GM04503 (cell line): ENCODE data around the gene PLB1.

Source experiments
- DNase-seq: peaks from one replicate; pipeline ENCODE4 v3.0.0-alpha.2; 2012; ENCODE audit warnings: low read depth

PLB1 gene

GRCh38 chr2:28591711-28592335 is 96.0 kb downstream of the PLB1 start:
- DNase-seq = no peak

GRCh38 chr2:28592481-28592880 is 96.6 kb downstream of the PLB1 start:
- DNase-seq = no peak

- DNase-seq = no peak
These were observed 97.4 kb downstream of the PLB1 start for GRCh38 chr2:28593160-28593755.

- no peak for DNase-seq
These were observed 98.1 kb downstream of the PLB1 start for GRCh38 chr2:28594000-28594331.

GRCh38 chr2:28594332-28595108 is 98.7 kb downstream of the PLB1 start:
- DNase-seq = no peak

DNA sequence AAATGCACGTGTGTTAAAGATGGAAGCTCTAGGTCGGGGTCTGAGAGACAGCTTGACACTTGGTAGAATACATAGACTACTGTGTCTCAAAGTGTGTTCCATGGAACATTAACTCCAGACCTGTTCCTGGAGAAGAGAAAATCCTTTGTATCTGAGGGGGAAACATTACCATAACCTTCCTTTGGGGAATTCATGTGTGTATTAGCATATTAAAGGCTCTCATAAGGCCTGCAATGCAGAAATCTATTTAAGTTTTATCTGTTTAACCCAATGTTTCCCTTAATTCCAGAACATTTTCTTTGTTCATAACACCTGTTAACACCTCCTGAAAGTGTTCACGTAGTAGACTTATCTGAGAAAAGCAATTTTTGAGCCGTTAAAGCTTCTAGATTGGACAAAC is 99.5 kb downstream of the PLB1 start:
- no peak for DNase-seq

GRCh38 chr2:28598484-28598883 is 102.6 kb downstream of the PLB1 start:
- no peak for DNase-seq

GRCh38 chr2:28600181-28600580 is 104.3 kb downstream of the PLB1 start:
- no peak for DNase-seq

DNA sequence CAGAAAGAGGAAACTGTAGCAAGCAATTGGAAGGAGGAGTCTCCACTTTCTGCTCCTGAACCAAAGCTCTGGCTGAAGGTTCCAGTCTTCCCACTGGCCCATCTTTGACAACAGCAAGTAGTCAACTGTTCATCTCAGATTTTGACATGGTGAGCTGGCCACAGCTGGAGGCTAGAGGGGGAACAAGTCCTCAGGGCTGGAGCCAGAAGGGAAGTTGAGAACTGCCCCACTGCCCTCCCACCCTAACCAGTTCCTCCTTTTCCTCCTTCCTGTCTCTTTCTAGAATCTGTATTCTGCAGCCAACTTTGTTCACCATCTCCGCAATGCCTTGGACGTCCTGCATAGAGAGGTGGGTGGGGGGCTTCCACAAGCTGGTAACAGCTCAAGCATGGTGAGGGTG is 105.8 kb downstream of the PLB1 start:
- DNase-seq = no peak

DNA sequence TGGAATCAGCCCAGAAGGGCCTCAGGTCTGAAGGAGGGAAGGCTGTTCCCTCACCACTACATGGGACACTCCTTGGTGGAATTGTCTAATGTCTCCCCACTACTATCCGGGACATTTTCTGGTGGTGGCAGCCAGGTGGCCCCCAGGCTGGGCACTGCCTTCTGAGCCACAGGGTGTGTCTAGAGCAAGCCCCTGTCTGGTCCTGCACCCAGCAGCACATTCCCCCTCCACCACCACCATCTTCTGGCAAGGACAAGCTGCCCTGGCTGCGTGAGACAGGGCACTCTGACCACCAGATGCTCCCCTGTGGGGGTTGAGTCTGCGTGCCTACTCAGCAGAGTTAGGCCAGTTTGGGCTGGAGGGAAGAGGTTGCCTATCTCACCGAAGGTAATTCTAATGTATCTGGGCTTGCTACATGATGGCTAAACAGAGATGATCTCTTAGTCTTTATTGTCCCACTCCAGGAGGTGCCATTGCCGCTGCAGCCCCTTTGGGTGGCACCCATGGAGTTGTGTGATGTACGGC is 106.3 kb downstream of the PLB1 start:
- no peak for DNase-seq

GRCh38 chr2:28602751-28603639 is 107.1 kb downstream of the PLB1 start:
- no peak for DNase-seq

DNA sequence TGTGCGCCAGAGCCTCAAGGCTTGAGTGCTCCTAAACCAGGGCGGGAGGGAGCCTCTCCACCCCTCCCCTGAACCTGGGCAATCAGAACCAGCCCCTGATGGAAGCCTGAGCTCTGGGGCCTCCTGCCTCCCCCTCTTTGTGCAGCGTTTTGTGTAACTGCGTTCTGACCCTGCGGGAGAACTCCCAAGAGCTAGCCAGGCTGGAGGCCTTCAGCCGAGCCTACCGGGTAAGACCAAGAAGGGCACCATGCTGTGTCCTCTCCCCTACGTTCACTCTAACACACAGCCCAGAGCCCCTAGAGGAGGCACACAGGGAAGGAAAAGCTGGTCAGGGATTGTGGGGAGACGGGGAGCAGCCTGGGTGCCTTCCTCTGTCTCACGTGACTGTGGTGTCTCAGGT is 108.0 kb downstream of the PLB1 start:
- DNase-seq = no peak

GRCh38 chr2:28604284-28604843 is 108.5 kb downstream of the PLB1 start:
- no peak for DNase-seq

DNA sequence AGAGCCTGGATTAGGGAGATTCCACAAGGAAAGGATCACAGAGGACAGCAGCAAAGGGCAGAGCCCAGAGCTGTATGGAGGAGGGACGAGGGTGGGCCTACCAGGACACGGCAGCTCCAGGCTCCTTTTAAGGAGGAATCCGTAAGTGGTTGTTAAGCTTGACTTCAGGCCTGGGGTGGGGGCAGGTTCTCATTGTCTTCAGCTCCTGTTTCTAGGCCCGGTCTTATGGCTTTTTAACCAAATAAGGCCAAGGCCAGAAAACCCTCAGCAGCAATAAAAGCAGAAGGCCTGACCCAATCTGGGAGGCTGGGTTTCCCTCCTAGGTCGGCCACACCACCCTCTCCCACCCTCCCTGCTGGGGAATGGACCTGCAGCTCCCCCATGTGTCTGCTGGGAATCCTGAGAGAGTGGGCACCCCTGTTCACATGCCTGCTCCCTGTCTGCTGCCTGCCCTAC is 111.2 kb downstream of the PLB1 start:
- no peak for DNase-seq

- no peak for DNase-seq
These were observed 112.1 kb downstream of the PLB1 start for GRCh38 chr2:28607730-28608499.

DNA sequence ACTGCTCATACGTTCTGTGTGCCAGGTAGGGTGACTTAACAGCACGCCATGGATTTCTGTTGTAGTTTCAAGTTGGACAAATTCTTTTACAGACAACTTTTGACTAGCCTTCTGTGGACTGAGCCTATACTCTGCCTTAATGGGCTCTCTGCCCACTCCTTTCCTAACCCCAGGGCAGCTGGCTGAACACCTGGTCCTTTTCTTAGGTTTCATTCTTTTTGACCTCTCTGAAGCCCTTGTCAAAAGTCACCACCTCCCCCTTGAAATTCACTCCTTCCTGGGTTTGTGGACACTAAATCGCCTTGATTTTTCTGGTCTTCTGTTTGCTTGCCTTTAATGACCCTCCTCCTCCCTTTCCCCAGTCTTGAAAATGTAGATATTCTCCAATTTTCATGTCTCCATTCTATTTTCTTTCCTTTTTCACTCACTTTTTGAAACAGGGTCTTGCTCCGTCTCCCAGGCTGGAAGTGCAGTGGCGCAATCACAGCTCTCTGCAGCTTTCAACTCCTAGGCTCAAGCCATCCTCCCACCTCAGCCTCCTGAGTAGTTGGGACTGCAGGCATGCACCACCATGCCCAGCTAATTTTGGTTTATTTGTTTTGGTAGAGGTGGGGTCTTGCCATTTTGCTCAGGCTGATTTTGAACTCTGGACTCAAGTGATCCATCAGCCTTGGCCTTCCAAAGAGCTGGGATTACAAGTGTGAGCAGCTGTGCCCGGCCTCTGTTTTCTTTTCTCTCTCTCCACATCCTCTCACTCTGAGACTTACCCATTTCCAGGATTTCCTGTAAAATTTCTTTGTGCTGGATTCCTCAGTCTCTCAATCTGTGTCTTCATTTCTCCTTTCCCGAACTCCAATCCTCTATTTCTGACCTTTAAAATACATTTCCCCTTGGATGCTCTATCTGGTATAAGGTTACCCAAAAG is 112.9 kb downstream of the PLB1 start:
- no peak for DNase-seq

DNA sequence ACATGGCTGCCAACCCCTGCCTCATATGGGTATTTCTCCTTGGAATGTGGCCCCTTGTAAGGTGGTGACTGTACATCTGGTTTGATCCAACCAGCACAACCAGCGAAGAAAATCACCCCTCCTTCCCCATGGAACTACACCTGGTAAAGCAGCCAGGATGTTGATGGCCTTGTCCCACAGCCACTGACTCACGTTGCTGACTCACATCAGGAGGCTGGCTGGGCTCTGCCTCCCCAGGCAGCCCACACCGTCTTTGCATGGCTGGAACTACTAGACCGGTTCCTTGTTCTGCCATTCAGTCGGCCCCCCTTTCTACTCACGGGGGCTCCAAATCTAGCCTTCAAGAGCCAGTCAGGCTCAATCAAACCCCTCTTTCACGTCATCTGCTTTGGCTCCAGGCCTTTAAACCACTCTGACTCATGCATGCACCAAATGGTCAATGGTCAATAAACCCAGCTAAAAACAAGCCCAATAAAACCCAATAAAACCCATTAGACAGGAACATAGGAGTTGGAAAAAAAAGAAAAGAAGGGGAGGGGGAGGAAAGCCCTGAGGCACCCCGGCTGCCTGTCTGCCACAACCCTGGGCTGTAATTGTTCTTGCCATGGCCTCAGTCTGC is 114.8 kb downstream of the PLB1 start:
- DNase-seq = no peak

- no peak for DNase-seq
These were observed 116.4 kb downstream of the PLB1 start for GRCh38 chr2:28612131-28612812.

DNA sequence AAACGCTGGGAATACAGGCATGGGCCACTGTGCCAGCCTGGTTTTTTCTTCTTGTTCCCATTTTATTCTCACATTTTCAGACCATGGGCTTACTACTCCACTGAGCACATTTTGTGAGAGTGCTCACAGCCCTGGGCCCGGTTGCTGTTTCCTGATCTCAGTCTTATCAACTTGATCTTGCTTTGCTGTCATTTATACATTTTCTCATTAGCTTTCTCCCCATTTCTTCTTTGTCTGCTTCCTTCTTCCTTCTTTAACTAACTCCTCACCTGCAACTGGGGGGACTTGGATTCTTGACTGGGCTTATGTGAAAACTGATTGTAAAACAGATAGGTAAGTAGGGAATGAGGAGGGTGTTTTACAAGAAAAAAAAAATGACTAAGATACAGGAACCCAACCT is 117.3 kb downstream of the PLB1 start:
- DNase-seq = no peak
